Epithelial cell of prostate (primary cell): Measurements from ENCODE around the gene SPRYD3.
"Not testable (repeated sequence)": the region's sequence is repeated elsewhere in the genome, so short reads cannot be mapped to it uniquely, and the experiment has no call there.

ENCODE experiments used
- DNase-seq: peaks from one replicate; pipeline ENCODE4 v3.0.0-alpha.2; 2011; ENCODE audit warnings: low read depth, low spot score
- H3K27ac ChIP-seq: fragments of 450-650 bp; 2 replicates; pipeline ENCODE4 v1.5.1; 2017; ENCODE audit warnings: mild to moderate bottlenecking

SPRYD3 gene

GRCh38 chr12:53036802-53037201, 42.4 kb downstream of the SPRYD3 start:
- no peak overlapping the region for H3K27ac ChIP-seq
- no peak for DNase-seq

DNA sequence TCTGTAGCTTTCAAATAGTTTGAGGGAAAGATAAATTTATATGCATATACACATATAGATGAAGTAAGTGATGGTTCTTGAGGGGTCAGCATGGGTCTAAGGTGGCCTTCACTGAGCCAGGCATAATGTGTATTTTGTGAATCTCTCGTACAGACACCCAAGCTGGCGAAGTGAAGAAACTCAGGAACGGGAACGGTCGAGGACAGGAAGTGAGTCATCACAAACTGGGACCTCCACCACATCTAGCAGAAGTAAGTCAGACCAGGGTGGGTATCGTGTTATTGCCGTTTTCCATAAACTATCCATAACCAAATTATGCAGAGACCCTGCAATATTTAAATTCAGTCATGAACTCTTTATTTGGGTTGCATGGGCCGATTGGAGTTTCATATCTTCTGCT, 44.7 kb downstream of the SPRYD3 start:
- H3K27ac ChIP-seq = no peak overlapping the region
- DNase-seq = no peak

GRCh38 chr12:53033832-53034231, 45.4 kb downstream of the SPRYD3 start:
- not testable (repeated sequence) for H3K27ac ChIP-seq, DNase-seq

GRCh38 chr12:53031616-53032015, 47.6 kb downstream of the SPRYD3 start:
- DNase-seq = no peak
- H3K27ac ChIP-seq = no peak overlapping the region

DNA sequence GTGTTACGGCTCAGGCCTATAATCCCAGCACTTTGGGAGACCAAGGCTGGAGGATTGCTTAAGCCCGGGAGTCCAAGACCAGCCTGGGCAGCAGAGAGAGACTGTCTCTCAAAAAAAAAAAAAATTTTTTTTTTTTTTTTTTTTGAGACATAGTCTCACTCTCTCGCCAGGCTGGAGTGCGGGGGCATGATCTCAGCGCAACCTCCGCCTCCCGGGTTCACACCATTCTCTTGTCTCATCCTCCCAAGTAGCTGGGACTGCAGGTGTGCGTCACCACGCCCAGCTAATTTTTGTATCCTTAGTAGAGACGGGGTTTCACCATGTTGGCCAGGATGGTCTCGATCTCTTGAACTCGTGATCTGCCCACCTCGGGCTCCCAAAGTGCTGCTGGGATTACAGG, 52.2 kb downstream of the SPRYD3 start:
- not testable (repeated sequence) for DNase-seq, H3K27ac ChIP-seq

DNA sequence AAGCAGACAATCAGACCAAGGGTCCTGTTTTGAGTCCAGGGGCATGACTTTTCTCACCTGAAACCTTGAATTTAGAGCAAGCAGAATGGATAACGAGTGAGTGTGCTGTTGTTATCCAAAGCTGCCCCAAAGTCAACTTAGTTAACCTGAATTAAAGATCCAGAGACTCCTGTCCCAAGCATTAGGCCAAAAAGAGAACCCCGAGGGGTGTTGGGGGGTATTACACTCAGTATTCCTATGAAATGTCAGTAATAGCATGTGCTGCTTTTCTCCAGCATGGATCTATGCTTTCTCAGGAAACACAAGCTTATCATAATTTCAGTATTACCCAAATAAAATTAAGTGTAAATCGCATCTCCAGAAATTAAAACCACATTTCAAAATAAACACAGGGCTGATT, 53.9 kb downstream of the SPRYD3 start:
- no peak for DNase-seq
- no peak overlapping the region for H3K27ac ChIP-seq

- no peak overlapping the region for H3K27ac ChIP-seq
- DNase-seq = no peak
Observed at GRCh38 chr12:53014709-53015108, 64.5 kb downstream of the SPRYD3 start.
